MV-4-11 (cell line): ENCODE measurements around the gene E2F4.

Source experiments
- DNase-seq: peaks from one replicate; lab custom pipeline; 2025; lab: John Stamatoyannopoulos, UW

Gene E2F4

DNA sequence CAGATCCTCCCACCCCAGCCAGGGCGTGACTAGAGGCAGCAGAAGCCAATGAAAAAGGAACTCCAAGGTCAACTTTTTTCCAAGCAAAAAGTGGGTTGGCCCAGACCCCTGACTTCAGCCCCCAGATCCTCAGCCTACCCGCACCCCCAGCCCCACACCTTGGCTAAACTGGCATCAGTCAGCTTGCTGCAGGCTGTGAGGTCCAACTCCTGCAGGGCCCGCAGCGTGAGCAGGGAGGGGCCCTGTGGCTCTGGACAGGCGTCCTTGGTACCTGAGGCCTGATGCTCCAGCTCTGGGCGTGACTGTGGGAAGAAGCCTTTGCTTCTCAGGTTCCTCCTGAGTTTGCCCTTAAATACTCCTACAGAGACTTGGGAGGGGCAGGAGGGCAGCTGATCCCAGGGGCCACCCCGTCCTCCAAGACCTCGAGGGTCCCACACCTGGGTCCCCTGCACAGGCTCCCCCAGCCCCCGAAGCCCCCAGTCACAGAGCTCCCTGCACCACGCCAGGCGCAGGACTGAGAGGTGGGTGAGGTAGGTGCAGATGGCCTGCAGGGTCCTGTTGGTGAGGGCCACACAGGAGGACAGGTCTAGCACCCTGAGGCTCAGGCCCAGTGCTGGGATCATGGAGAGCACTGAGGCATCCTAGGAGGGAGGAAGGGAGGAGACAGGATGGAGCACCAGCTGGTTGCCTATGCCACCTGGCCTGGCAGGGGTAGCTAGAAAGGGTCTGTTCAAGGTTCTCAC is 16.4 kb downstream of the E2F4 start:
- no peak for DNase-seq

GRCh38 chr16:67209565-67209964 is 17.6 kb downstream of the E2F4 start:
- no peak for DNase-seq

DNA sequence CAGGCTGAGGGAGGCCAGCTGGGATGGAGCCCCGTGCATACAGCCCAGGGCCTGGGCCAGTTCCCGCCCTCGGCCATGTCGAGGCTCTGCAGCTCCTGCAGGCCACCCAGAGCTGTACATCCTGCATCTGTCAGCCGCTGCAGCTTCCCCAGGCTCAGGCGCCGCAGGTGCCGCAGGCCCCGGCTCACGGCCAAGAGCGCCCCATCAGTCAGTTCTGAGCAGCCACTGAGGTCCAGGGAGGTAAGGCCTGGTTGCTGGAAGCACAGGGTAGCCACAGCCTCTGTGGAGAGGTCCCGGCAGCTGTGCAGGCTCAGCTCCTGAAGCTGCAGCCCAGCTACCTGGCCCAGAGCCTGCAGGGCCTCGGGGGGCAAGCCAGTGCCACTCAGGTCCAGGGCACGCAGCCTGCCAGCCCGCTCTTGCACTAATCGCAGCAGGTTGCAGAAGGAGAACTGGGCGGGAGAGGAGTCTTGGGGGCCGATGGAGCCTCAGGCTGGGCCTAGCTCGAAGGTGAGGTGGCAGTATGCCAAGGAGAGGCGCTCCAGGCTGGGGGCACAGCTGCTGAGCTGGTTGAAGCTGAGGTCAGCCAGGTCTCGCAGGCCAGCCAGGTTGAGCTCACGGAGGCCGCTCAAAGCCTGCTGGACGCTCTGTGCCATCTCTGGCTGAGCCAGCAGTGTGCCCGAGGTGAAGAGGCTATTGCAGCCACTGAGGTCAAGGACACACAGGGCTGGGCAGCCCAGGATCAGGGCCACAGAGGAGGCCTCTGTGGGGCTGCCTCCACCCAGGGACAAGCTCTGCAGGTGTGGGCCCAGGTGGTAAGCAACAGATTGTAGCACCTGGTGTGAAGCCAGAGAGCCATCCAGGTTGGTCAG is 18.3 kb downstream of the E2F4 start:
- DNase-seq: no peak

DNA sequence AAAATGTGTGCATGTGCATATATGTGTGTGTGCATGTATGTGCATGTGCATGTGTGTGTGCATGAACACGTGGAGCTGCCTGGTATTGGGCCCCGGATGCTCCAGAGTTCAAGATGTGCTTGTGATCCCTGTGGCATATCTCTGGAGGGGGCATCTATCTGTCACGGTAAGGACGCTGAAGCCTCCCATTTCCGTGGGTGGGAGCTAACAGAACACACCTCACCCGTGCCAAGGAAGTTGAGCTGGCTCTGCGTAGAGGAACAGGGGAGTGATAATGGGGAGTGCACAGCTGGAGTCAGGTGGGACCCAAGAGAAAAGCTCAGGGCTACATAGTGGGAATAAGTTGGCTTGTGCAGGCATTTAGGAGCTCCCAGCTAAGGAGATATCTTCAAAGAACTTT is 19.7 kb downstream of the E2F4 start:
- no peak for DNase-seq

- DNase-seq: no peak
Observed at GRCh38 chr16:67212766-67213165, 20.8 kb downstream of the E2F4 start.

DNA sequence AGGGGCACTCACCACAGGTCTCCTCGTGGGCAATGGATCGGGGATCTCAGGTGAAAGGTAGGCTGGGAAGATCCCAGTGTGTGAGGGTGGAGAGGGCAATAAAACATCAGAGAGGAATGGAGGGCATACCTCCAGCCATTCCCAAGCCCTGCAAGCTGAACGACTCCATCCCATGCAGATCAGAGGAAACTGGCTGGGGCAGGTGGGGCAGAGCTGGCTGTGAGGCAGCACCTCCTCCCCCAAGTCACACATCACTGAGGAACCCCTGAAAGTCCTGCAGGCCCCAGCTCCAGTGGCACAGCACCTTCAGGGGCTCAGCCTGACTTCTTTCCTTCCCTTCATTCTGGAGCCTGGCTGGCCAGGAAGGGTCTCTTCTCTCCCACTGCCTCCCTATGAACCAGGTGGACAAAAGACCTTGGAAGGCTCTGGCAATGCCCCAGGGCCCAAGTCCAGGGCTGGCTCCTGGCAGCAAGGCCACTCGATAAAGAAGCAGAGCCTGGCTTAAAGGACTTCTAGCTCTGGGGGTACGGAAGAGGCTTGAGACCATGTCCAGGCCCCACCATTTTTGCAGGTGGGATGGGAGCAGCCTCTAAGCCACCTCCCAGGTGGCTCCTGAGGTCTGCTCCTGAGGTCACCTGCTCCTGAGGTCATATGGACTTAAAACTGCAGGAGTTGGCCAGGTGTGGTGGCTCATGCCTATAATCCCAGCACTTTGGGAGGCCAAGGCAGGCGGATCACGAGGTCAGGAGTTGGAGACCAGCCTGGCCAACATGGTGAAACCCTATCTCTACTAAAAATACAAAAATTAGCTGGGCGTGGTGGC is 21.5 kb downstream of the E2F4 start:
- no peak for DNase-seq

GRCh38 chr16:67215706-67216105 is 23.8 kb downstream of the E2F4 start:
- no peak for DNase-seq

GRCh38 chr16:67216612-67217490 is 24.9 kb downstream of the E2F4 start:
- DNase-seq: peak; percentile 65

- no peak for DNase-seq
Observed at GRCh38 chr16:67223992-67224391, 32.0 kb downstream of the E2F4 start.

GRCh38 chr16:67226295-67226803 is 34.4 kb downstream of the E2F4 start:
- no peak for DNase-seq

DNA sequence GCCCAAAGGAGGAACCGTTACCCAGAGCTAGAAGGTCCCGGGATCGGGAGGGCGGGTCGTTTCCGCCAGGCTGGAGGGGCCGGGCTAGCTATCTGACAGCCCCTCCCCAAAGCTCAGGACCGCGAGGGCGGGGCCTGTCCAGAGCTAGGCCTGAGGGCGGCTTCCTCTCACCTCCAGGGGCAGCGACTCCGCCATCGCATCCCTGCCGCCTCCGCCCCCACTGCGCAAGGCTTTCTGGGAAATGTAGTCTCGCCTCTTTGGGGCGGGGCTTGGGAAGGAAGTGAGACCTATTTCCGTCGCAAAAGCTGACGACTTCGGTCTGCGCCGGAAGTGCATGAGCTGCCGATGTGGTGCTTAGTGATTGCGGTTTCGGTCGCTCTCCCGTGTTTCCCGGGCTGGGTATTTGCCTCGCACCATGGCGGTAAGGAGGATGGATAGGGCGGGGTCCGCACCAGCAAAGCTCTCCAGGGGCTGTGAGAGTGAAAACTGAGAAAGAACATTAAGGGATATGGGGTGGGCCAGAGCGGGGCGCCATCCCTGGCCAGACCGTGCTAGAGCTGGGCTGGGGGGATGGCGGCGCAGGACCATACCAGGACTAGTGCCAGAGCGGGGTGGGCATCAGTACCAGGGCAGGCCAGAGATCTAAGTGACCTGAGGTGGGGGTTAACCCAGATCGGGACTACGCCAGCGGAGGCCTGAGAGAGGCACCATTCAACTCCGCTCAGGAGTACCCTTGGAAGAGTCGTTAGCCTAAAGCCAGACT is 35.0 kb downstream of the E2F4 start, which contains the start of gene TMEM208:
Gene TMEM208 (plus strand): TSS at position 327 of the 763 bp plus-strand sequence. CDS start 89 bp downstream, at position 416.
- peak; percentile 99 for DNase-seq

- DNase-seq: no peak
Observed at GRCh38 chr16:67227567-67227921, 35.6 kb downstream of the E2F4 start.

DNA sequence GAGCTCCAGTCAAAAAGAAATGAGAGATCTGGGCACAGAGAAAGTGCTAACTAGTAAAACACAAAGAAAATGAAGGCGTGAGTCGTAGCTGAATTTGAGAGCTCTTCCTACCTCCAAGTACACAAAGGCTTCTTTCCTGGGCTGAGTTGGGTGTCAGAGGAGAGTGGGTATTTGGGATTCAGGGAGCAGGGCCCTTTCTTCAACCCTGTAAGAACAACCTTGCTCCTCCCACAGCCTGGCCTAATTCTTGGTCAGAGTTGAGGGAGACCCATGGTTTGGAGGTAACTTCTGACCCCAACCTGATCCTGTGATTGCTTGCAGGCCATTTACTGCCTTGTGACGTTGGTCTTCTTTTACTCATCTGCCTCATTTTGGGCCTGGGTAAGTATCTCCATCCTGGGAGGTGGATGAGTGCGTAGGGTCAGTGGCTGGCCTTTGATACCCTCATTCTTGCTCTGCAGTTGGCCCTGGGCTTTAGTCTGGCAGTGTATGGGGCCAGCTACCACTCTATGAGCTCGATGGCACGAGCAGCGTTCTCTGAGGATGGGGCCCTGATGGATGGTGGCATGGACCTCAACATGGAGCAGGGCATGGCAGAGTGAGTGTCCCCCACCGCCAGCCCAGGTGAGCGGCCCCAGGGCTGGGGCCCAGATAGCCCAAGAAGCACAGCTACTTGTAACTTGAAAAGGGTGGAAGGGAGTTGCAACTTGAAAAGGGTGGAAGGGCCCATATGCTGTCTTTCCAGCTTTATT is 36.3 kb downstream of the E2F4 start:
- no peak for DNase-seq

DNA sequence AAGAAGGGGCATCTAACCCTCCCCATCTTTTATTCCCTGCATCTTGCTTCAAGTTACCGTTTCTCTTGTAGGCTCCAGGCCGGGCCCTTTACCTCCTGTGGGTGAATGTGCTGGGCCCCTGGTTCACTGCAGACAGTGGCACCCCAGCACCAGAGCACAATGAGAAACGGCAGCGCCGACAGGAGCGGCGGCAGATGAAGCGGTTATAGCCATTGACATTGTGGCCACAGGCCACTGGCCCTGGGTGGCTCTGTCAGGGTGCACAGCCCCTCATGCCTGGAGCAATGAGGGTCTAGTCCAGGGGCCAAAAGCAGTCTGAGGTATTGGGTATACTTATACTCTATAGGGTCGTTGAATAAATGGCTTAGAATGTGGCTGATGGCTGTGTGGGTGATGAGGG is 37.0 kb downstream of the E2F4 start:
- no peak for DNase-seq

DNA sequence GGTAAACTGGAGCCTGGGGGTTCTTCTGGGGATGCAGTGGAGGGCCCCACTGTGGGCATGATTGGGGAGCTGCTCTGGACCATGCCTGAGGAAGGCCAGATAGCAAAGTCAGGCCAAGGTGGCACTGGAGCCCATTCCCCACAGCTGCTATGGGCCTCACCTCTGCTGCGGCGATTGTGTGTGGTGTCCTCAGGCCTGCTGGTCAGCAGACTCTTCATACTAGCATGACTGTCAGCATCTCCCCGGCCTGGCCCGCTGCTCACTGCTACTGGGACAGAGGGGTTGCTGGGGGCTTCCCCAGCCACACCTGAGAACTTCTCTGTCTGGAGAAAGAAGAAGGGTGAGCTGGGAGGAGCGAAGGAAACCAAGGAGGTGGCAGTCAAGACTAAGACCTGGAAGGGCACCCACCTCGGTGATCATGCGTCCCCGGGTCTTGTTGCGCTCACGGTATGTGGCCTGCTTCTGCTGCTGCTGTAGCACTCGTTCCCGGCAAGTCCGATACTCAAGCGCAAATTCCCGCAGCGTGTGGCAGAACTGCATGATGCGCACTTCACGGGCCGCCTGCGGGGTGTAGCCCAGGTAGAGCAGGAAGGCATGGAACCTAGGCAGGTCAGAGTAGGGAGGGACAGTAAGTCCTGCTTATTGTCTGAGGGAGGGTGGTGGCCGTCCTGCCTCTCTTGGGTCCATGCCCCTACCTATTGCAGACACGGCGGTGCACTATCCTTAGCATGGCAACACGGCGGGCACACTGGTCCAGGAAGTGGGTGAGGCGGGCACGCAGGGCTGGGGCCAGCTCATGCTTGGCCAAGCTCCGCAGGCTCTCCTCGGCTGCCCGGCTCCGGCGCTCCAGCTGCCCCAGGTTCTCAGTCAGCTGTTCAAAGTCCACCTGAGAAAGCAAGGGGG is 38.2 kb downstream of the E2F4 start:
- no peak for DNase-seq

- no peak for DNase-seq
Observed at GRCh38 chr16:67230809-67231660, 39.1 kb downstream of the E2F4 start.

DNA sequence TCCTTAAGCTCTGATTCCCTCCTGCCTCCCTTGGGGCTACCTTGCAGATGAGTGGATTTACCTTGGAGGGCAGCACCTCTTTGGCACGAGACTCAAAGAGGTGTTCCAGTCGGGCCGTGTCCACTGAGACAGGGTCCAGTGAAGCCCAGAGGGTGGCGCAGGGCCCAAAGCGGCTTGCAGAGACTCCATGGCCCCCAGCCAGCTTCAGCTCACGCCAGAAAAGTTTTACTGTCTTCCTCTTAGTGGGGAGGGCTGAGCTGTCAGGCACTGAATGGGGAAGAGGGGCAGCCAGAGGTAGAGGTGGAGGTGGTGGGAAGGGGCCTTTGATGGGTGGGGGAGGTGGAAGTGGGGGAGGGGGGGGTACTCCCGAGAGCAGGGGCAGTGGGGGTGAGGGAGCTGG is 41.6 kb downstream of the E2F4 start:
- no peak for DNase-seq

GRCh38 chr16:67234180-67234597 is 42.2 kb downstream of the E2F4 start:
- no peak for DNase-seq
